ENCODE measurements around the gene ATP6AP1. TPM values are rescaled to one million over a fixed set of nuclear protein-coding genes. Genes with fewer than 3 reads are reported as not detected.
A peak's percentile ranks its signal among the peaks of the same experiment; 100 is the strongest.

ATP6AP1 gene
- polyA plus RNA-seq, 2 donors = 40.3 to 65.8 TPM

DNA sequence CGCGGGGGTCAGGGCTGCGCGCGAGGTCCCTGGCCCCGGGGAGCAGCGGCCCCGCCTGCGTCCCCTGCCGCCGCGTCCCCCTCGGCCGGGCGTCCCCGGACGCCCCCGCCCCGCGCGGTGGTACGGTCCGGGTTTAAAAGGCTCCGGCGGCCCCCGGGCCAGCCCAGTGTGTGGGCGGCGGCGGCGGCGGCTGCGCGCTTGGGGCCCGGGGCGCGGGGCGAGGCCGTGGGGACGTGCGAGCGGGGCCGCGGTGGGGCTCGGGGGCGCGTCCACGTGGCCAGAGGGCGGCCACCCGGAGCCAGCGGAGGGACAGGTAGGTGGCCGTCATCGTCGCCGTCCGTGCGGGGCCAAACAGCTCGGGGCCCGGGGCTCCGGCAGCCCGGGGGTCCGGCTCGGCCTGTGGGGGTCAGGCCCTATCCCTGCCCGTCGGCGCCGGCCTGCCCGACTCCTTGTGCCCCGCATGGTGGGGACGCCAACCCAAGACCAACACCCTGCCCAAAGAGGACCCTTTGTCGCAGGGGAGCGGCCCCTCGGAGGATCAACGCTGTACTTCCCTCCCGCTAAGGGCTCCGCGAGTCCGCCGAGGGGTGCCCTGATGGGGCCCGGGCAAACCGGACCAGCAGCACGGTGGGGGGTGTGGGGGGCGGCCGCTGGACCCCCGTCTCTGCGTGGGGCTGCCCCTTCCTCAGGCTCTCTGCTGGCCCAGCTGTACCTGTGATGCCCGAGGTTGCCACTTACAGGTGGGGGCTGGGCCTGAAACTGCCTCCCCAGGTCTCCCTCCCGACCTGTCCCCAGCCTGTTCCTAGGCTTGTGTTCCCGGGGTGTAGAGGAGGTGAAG lies 29.9 kb downstream of the ATP6AP1 start, which contains the start of gene PLXNA3:
PLXNA3 (plus strand) TSS at position 166 of the 838 bp plus-strand sequence. CDS start 1,903 bp downstream, outside the sequence.
- WGBS, 2 donors = 1 to 37% methylated on average over 61 to 88 of the region's 88 CpGs
- Histone ChIP-seq H3K4me1 (ENCODE audit: control insufficient read depth in 2 of 2, insufficient read depth in 2 of 2, low read length in 1 of 2) (peaks cover 0 to 11% of the 10 kb centered on the region in 2 donors), H3K4me3 (ENCODE audit: low read depth in 1 of 2, low read length in 2 of 2) (peak within 1 kb of the TSS; percentile 49 to 67), H3K27me3 (ENCODE audit: control insufficient read depth in 1 of 2, insufficient read depth in 2 of 2, low read length in 2 of 2) (no peaks in the 10 kb centered on the region), H3K36me3 (ENCODE audit: control insufficient read depth in 2 of 2, insufficient read depth in 2 of 2, low read length in 1 of 2) (peaks cover 0 to 18% of the 10 kb centered on the region in 2 donors), H3K9me3 (ENCODE audit: control insufficient read depth in 2 of 2, insufficient read depth in 1 of 2, low read depth in 1 of 2, low read length in 1 of 2) (peaks cover 0 to 4% of the 10 kb centered on the region in 2 donors), H3K27ac (ENCODE audit: low read depth in 2 of 2, low read length in 1 of 2) (peak within 1 kb of the TSS; percentile 72 to 73)

DNA sequence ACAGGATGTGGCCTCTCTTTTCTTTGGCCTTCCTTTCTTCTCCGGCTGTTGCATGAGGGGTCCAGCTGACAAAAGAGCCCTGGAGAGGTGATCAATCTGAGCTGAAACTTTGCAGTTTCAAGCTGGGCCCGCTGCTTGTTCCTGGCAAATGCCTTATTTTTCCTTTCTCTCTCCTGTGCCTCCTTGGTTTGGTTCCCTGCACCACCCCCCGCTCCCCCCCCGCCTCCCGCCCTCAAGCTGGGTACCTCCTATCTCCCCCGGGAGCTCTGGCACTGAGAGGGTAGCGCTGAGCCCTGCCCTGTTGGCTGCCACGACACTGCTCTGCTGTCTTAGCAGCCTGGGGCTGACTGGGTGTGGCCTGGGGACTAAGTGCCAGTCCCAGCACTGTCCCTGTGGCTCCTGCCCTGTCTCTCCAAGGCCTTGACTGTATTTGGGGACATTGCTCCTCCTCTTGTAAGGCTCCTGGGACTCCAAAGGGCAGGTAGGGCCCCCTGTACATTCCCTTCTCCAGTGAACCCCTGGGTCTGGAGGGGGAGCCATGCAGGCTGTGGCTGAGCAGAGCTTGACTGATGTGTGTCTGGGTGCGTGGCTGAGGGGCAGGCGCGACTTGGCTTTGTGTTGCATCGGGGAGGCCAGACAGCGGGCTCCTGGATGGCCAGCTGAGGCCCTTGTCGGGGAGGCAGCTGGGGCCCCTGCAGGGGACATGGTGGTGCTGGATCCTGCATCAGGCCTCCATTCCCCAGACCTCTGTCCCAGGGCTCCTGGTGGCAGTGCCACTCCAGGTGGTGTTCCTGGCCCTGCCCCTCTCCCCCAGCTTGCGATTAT lies 30.7 kb downstream of the ATP6AP1 start:
- H3K4me1 ChIP-seq (ENCODE audit: control insufficient read depth in 2 of 2, insufficient read depth in 2 of 2, low read length in 1 of 2) = peaks cover 0 to 11% of the 10 kb centered on the region in 2 donors
- H3K27ac ChIP-seq (ENCODE audit: low read depth in 2 of 2, low read length in 1 of 2) = peak overlapping the region in 1 of 2 donors; percentile 6
- peak overlapping the region; percentile 49 to 67 for H3K4me3 ChIP-seq (ENCODE audit: low read depth in 1 of 2, low read length in 2 of 2)
- no peaks in the 10 kb centered on the region for H3K27me3 ChIP-seq (ENCODE audit: control insufficient read depth in 1 of 2, insufficient read depth in 2 of 2, low read length in 2 of 2)
- peaks cover 0 to 22% of the 10 kb centered on the region in 2 donors for H3K36me3 ChIP-seq (ENCODE audit: control insufficient read depth in 2 of 2, insufficient read depth in 2 of 2, low read length in 1 of 2)
- H3K9me3 ChIP-seq (ENCODE audit: control insufficient read depth in 2 of 2, insufficient read depth in 1 of 2, low read depth in 1 of 2, low read length in 1 of 2) = peaks cover 0 to 6% of the 10 kb centered on the region in 2 donors
- 22 to 44% methylated on average over 14 to 15 of the region's 15 CpGs for WGBS, 2 donors

DNA sequence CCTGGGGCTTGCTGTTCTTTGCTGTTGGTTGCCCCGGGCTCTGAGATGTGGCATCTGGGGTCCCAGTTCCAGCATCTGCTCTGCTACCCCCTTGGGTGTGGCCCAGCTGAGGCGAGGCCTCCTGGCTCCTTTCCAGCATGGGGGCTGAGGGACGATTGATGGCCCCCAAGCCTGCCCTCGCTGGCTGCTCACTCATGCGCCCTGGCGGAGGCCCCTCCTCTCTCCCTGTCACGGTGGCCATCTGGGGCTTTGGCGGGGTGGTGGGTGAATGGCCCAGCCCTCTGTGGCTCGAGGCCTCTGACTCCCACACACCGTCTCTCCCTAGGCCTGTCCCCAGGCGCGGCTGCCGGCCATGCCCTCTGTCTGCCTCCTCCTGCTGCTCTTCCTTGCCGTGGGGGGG lies 31.4 kb downstream of the ATP6AP1 start:
- Histone ChIP-seq H3K27me3 (ENCODE audit: control insufficient read depth in 1 of 2, insufficient read depth in 2 of 2, low read length in 2 of 2) (no peaks in the 10 kb centered on the region), H3K27ac (ENCODE audit: low read depth in 2 of 2, low read length in 1 of 2) (no peak overlapping the region), H3K36me3 (ENCODE audit: control insufficient read depth in 2 of 2, insufficient read depth in 2 of 2, low read length in 1 of 2) (peaks cover 0 to 26% of the 10 kb centered on the region in 2 donors), H3K9me3 (ENCODE audit: control insufficient read depth in 2 of 2, insufficient read depth in 1 of 2, low read depth in 1 of 2, low read length in 1 of 2) (peaks cover 0 to 6% of the 10 kb centered on the region in 2 donors), H3K4me3 (ENCODE audit: low read depth in 1 of 2, low read length in 2 of 2) (no peak overlapping the region), H3K4me1 (ENCODE audit: control insufficient read depth in 2 of 2, insufficient read depth in 2 of 2, low read length in 1 of 2) (peaks cover 0 to 11% of the 10 kb centered on the region in 2 donors)
- WGBS, 2 donors = 45 to 58% methylated on average over 13 to 14 of the region's 14 CpGs

DNA sequence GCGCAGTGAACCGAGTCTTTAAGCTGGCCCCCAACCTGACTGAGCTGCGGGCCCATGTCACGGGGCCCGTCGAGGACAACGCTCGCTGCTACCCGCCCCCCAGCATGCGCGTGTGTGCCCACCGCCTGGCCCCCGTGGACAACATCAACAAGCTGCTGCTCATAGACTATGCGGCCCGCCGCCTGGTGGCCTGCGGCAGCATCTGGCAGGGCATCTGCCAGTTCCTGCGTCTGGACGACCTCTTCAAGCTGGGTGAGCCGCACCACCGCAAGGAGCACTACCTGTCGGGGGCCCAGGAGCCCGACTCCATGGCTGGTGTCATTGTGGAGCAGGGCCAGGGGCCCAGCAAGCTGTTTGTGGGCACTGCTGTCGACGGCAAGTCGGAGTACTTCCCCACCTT lies 31.8 kb downstream of the ATP6AP1 start:
- Histone ChIP-seq H3K9me3 (ENCODE audit: control insufficient read depth in 2 of 2, insufficient read depth in 1 of 2, low read depth in 1 of 2, low read length in 1 of 2) (peaks cover 0 to 6% of the 10 kb centered on the region in 2 donors), H3K4me1 (ENCODE audit: control insufficient read depth in 2 of 2, insufficient read depth in 2 of 2, low read length in 1 of 2) (peaks cover 0 to 11% of the 10 kb centered on the region in 2 donors), H3K4me3 (ENCODE audit: low read depth in 1 of 2, low read length in 2 of 2) (no peak overlapping the region), H3K27ac (ENCODE audit: low read depth in 2 of 2, low read length in 1 of 2) (no peak overlapping the region), H3K36me3 (ENCODE audit: control insufficient read depth in 2 of 2, insufficient read depth in 2 of 2, low read length in 1 of 2) (peaks cover 0 to 29% of the 10 kb centered on the region in 2 donors), H3K27me3 (ENCODE audit: control insufficient read depth in 1 of 2, insufficient read depth in 2 of 2, low read length in 2 of 2) (no peaks in the 10 kb centered on the region)
- WGBS, 2 donors = 70 to 83% methylated on average over 26 of the region's 26 CpGs

DNA sequence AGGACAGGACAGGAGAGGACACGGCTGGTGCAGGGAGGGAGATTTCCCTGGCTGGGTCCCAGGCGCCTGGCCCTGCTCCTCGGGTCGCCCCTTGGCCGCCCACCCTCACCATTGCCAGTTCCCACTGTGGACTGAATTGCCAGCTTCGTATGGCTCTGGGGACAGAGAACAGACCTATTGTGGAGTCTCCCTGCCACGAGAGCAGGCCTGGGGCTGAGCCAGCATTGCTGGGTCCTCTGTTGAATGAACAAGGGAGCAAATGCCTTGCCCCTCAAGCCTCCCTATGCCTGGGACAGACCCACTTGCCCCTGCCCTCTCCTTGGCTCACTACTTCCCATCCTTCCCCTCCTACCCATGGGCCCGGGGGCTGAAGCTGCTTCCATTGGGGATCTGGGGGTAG lies 33.9 kb downstream of the ATP6AP1 start:
- Histone ChIP-seq H3K36me3 (ENCODE audit: control insufficient read depth in 2 of 2, insufficient read depth in 2 of 2, low read length in 1 of 2) (peaks cover 0 to 41% of the 10 kb centered on the region in 2 donors), H3K4me1 (ENCODE audit: control insufficient read depth in 2 of 2, insufficient read depth in 2 of 2, low read length in 1 of 2) (peaks cover 0 to 11% of the 10 kb centered on the region in 2 donors), H3K27ac (ENCODE audit: low read depth in 2 of 2, low read length in 1 of 2) (no peak overlapping the region), H3K4me3 (ENCODE audit: low read depth in 1 of 2, low read length in 2 of 2) (no peak overlapping the region), H3K27me3 (ENCODE audit: control insufficient read depth in 1 of 2, insufficient read depth in 2 of 2, low read length in 2 of 2) (no peaks in the 10 kb centered on the region), H3K9me3 (ENCODE audit: control insufficient read depth in 2 of 2, insufficient read depth in 1 of 2, low read depth in 1 of 2, low read length in 1 of 2) (peaks cover 0 to 6% of the 10 kb centered on the region in 2 donors)
- 73 to 76% methylated on average over 8 of the region's 8 CpGs for WGBS, 2 donors

DNA sequence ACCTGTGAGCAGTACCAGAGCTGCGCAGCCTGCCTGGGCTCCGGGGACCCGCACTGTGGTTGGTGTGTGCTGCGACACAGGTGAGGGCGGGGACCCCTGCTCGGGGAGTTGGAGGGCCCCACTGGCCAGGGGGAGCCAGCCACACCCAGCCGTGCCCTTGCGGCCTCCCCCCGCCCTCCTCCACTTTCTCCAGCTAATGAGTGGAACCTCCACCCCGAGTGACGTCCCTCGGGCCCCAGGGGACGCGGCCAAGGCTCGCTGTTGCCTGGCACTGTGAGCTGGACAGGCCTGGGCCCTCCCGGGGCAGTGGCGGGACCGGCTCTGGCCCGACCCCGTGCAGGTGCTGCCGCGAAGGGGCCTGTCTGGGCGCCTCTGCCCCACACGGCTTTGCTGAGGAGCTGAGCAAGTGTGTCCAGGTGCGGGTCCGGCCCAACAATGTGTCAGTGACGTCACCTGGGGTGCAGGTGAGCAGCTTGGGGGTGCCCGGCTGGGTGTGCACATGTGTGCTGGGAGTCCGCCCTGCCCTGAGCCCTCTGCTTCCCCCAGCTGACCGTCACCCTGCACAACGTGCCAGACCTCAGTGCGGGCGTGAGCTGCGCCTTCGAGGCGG lies 35.2 kb downstream of the ATP6AP1 start:
- Histone ChIP-seq H3K4me3 (ENCODE audit: low read depth in 1 of 2, low read length in 2 of 2) (no peak overlapping the region), H3K27me3 (ENCODE audit: control insufficient read depth in 1 of 2, insufficient read depth in 2 of 2, low read length in 2 of 2) (no peaks in the 10 kb centered on the region), H3K4me1 (ENCODE audit: control insufficient read depth in 2 of 2, insufficient read depth in 2 of 2, low read length in 1 of 2) (peaks cover 0 to 11% of the 10 kb centered on the region in 2 donors), H3K9me3 (ENCODE audit: control insufficient read depth in 2 of 2, insufficient read depth in 1 of 2, low read depth in 1 of 2, low read length in 1 of 2) (peaks cover 0 to 6% of the 10 kb centered on the region in 2 donors), H3K36me3 (ENCODE audit: control insufficient read depth in 2 of 2, insufficient read depth in 2 of 2, low read length in 1 of 2) (peaks cover 0 to 51% of the 10 kb centered on the region in 2 donors), H3K27ac (ENCODE audit: low read depth in 2 of 2, low read length in 1 of 2) (no peak overlapping the region)
- 88 to 90% methylated on average over 30 to 36 of the region's 36 CpGs for WGBS, 2 donors

DNA sequence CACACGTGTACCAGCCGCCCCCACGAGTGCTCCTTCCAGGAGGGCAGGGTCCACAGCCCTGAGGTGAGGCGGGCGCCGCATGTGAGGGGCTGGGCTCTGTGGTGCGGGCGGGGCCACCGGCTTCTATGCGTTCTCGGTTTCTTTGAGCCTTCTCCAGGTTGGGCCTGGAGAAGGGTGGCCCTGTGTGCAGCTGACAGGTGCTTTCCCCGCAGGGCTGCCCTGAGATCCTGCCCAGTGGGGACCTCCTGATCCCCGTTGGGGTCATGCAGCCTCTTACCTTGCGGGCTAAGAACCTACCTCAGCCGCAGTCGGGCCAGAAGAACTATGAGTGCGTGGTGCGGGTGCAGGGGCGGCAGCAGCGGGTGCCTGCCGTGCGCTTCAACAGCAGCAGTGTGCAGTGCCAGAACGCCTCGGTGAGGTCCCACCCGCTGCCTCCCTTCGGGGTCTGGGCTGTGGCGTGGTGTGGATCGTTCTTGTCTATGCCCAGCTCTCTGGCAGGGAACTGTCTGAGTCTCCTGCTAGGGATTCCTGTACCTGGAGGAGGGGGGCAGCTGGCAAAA lies 36.4 kb downstream of the ATP6AP1 start:
- Histone ChIP-seq H3K27ac (ENCODE audit: low read depth in 2 of 2, low read length in 1 of 2) (no peak overlapping the region), H3K4me1 (ENCODE audit: control insufficient read depth in 2 of 2, insufficient read depth in 2 of 2, low read length in 1 of 2) (peaks cover 0 to 4% of the 10 kb centered on the region in 2 donors), H3K27me3 (ENCODE audit: control insufficient read depth in 1 of 2, insufficient read depth in 2 of 2, low read length in 2 of 2) (no peaks in the 10 kb centered on the region), H3K4me3 (ENCODE audit: low read depth in 1 of 2, low read length in 2 of 2) (no peak overlapping the region), H3K36me3 (ENCODE audit: control insufficient read depth in 2 of 2, insufficient read depth in 2 of 2, low read length in 1 of 2) (peaks cover 0 to 59% of the 10 kb centered on the region in 2 donors), H3K9me3 (ENCODE audit: control insufficient read depth in 2 of 2, insufficient read depth in 1 of 2, low read depth in 1 of 2, low read length in 1 of 2) (peaks cover 0 to 6% of the 10 kb centered on the region in 2 donors)
- WGBS, 2 donors = 90 to 93% methylated on average over 28 of the region's 28 CpGs

DNA sequence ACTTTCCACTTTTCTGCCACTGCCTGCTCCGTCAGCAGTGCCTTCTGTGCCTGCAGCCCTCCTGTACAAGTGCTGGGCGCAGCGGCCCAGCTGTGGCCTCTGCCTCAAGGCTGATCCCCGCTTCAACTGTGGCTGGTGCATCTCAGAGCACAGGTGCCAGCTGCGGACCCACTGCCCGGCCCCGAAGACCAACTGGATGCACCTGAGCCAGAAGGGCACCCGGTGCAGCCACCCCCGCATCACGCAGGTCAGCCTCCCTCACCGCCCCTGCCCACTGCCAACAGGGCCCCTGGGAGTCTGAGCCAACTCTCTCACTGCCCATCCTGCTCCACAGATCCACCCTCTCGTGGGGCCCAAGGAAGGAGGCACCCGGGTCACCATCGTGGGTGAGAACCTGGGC lies 37.1 kb downstream of the ATP6AP1 start:
- H3K27me3 ChIP-seq (ENCODE audit: control insufficient read depth in 1 of 2, insufficient read depth in 2 of 2, low read length in 2 of 2) = no peaks in the 10 kb centered on the region
- no peaks in the 10 kb centered on the region for H3K4me1 ChIP-seq (ENCODE audit: control insufficient read depth in 2 of 2, insufficient read depth in 2 of 2, low read length in 1 of 2)
- no peak overlapping the region for H3K4me3 ChIP-seq (ENCODE audit: low read depth in 1 of 2, low read length in 2 of 2)
- no peak overlapping the region for H3K27ac ChIP-seq (ENCODE audit: low read depth in 2 of 2, low read length in 1 of 2)
- 91 to 92% methylated on average over 11 to 14 of the region's 14 CpGs for WGBS, 2 donors
- H3K9me3 ChIP-seq (ENCODE audit: control insufficient read depth in 2 of 2, insufficient read depth in 1 of 2, low read depth in 1 of 2, low read length in 1 of 2) = peaks cover 0 to 6% of the 10 kb centered on the region in 2 donors
- peaks cover 0 to 66% of the 10 kb centered on the region in 2 donors for H3K36me3 ChIP-seq (ENCODE audit: control insufficient read depth in 2 of 2, insufficient read depth in 2 of 2, low read length in 1 of 2)

DNA sequence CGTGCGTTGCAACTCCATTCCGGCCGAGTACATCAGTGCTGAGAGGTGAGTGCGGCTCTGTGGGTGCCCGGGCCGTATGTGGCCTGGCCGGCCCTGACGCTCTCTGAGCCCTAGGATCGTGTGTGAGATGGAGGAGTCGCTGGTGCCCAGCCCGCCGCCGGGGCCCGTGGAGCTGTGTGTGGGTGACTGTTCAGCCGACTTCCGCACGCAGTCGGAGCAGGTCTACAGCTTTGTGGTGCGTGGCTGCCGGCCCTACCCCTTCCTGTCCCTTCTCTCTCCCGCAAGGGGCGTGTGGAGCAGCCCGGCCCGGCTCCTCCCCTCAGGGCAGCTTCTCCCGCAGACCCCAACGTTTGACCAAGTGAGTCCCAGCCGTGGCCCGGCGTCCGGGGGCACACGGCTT lies 37.6 kb downstream of the ATP6AP1 start:
- Histone ChIP-seq H3K27ac (ENCODE audit: low read depth in 2 of 2, low read length in 1 of 2) (no peak overlapping the region), H3K9me3 (ENCODE audit: control insufficient read depth in 2 of 2, insufficient read depth in 1 of 2, low read depth in 1 of 2, low read length in 1 of 2) (peaks cover 0 to 6% of the 10 kb centered on the region in 2 donors), H3K4me3 (ENCODE audit: low read depth in 1 of 2, low read length in 2 of 2) (no peak overlapping the region), H3K27me3 (ENCODE audit: control insufficient read depth in 1 of 2, insufficient read depth in 2 of 2, low read length in 2 of 2) (no peaks in the 10 kb centered on the region), H3K4me1 (ENCODE audit: control insufficient read depth in 2 of 2, insufficient read depth in 2 of 2, low read length in 1 of 2) (no peaks in the 10 kb centered on the region), H3K36me3 (ENCODE audit: control insufficient read depth in 2 of 2, insufficient read depth in 2 of 2, low read length in 1 of 2) (peaks cover 0 to 65% of the 10 kb centered on the region in 2 donors)
- 92 to 93% methylated on average over 27 to 32 of the region's 32 CpGs for WGBS, 2 donors
